Measurements from ENCODE around the gene EPB41L3. TPM values are rescaled to one million over a fixed set of nuclear protein-coding genes. Genes with fewer than 3 reads are reported as not detected.

The EPB41L3 gene
- 16.8 TPM for total RNA-seq (ENCODE audit: unreplicated experiment)
- long read RNA-seq, partial matches to known transcripts, result 0 of 2 reads
- long read RNA-seq, other reads (novel, unspliced or antisense), result 0 of 2 reads

- Mint-ChIP-seq H3K36me3 (ENCODE audit: low read depth, unreplicated experiment) (no peaks in the 10 kb centered on the region), H3K4me3 (ENCODE audit: unreplicated experiment) (peak within 1 kb of the TSS; percentile 89), H3K27me3 (ENCODE audit: unreplicated experiment) (no peaks in the 10 kb centered on the region), H3K4me1 (ENCODE audit: unreplicated experiment) (peaks cover 5% of the 10 kb centered on the region), H3K9me3 (ENCODE audit: unreplicated experiment) (no peaks in the 10 kb centered on the region), H3K27ac (ENCODE audit: unreplicated experiment) (no peak within 1 kb of the TSS)
- no peak for TF ChIP-seq CTCF (IDR thresholded peaks at IDR 0.05; ENCODE audit: unreplicated experiment)
- peak; percentile 43 for DNase-seq (ENCODE audit: low spot score)
These were observed at the start of gene EPB41L3 for GRCh38 chr18:5543773-5544389. Gene EPB41L3 (minus strand): TSS chr18:5543997. CDS start chr18:5489183, 54,814 bp downstream.

GRCh38 chr18:5588529-5588928, 44.7 kb upstream of the EPB41L3 start:
- no peak for TF ChIP-seq CTCF (IDR thresholded peaks at IDR 0.05; ENCODE audit: unreplicated experiment)
- Mint-ChIP-seq H3K36me3 (ENCODE audit: low read depth, unreplicated experiment) (no peaks in the 10 kb centered on the region), H3K4me1 (ENCODE audit: unreplicated experiment) (no peaks in the 10 kb centered on the region), H3K27me3 (ENCODE audit: unreplicated experiment) (no peaks in the 10 kb centered on the region), H3K9me3 (ENCODE audit: unreplicated experiment) (no peaks in the 10 kb centered on the region), H3K4me3 (ENCODE audit: unreplicated experiment) (no peak overlapping the region), H3K27ac (ENCODE audit: unreplicated experiment) (no peak overlapping the region)
- no peak for DNase-seq (ENCODE audit: low spot score)

- H3K9me3 Mint-ChIP-seq (ENCODE audit: unreplicated experiment), result no peaks in the 10 kb centered on the region
- no peaks in the 10 kb centered on the region for H3K36me3 Mint-ChIP-seq (ENCODE audit: low read depth, unreplicated experiment)
- H3K27me3 Mint-ChIP-seq (ENCODE audit: unreplicated experiment), result no peaks in the 10 kb centered on the region
- DNase-seq (ENCODE audit: low spot score), result no peak
- H3K4me3 Mint-ChIP-seq (ENCODE audit: unreplicated experiment), result no peak overlapping the region
- TF ChIP-seq CTCF (IDR thresholded peaks at IDR 0.05; ENCODE audit: unreplicated experiment), result no peak
- no peak overlapping the region for H3K27ac Mint-ChIP-seq (ENCODE audit: unreplicated experiment)
- peaks cover 12% of the 10 kb centered on the region for H3K4me1 Mint-ChIP-seq (ENCODE audit: unreplicated experiment)
These were observed 41.9 kb upstream of the EPB41L3 start for GRCh38 chr18:5585653-5586052.

- no peaks in the 10 kb centered on the region for H3K36me3 Mint-ChIP-seq (ENCODE audit: low read depth, unreplicated experiment)
- H3K4me1 Mint-ChIP-seq (ENCODE audit: unreplicated experiment), result peaks cover 12% of the 10 kb centered on the region
These were observed 41.1 kb upstream of the EPB41L3 start for GRCh38 chr18:5584746-5585417.

More at GRCh38 chr18:5584746-5585417, 41.1 kb upstream of the EPB41L3 start:
- H3K4me3 Mint-ChIP-seq (ENCODE audit: unreplicated experiment), result no peak overlapping the region
- DNase-seq (ENCODE audit: low spot score), result no peak
- H3K9me3 Mint-ChIP-seq (ENCODE audit: unreplicated experiment), result no peaks in the 10 kb centered on the region
- no peak overlapping the region for H3K27ac Mint-ChIP-seq (ENCODE audit: unreplicated experiment)
- no peaks in the 10 kb centered on the region for H3K27me3 Mint-ChIP-seq (ENCODE audit: unreplicated experiment)
- TF ChIP-seq CTCF (IDR thresholded peaks at IDR 0.05; ENCODE audit: unreplicated experiment), result no peak
